Esophagus muscularis mucosa (tissue), 4 donors: ENCODE measurements around the gene IQCM.

ENCODE experiments used
- EP300 ChIP-seq: sonication (generic); formaldehyde crosslinking; IDR thresholded peaks from one replicate; pipeline ENCODE4 v1.6.1; 2017; ENCODE audit warnings: antibody characterized with exemption
- POLR2A ChIP-seq: fragments of 450-650 bp; IDR thresholded peaks from one replicate; pipeline ENCODE4 v1.6.1; 2017; ENCODE audit warnings: antibody characterized with exemption, moderate library complexity, mild to moderate bottlenecking, low read depth
- POLR2AphosphoS5 ChIP-seq, 2 donors: sonication (generic); formaldehyde crosslinking; IDR thresholded peaks; one replicate each; pipeline ENCODE4 v1.6.1; 2017; ENCODE audit warnings: antibody characterized with exemption in 2 of 2
- TF ChIP-seq, protein P1 (sequence below), 3 experiments: fragments of 200-600 bp in 2 of 3; fragments of 450-650 bp in 1 of 3; sonication (generic) in 2 of 3; IDR thresholded peaks; one replicate each; pipeline ENCODE4 v1.5.1; 2017 to 2019; ENCODE audit warnings: antibody characterized with exemption in 3 of 3, mild to moderate bottlenecking in 2 of 3, moderate library complexity in 1 of 3

DNA sequence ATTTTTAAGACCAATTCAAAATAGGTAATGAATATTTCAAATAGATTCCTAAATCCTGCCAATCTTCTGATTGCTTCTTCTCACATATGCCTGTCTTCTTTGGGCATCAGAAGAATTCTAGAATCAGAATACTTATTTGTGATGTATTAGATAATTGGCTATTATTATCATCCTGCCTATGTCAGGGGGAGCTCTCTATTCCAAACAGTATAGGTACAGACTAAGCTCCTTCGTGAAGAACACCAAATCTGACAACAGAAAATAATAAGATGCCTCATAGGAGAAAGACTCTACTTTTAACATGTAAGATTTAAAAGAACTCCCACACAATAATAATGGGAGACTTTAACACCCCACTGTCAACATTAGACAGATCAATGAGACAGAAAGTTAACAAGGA lies at the start of gene IQCM:
- TF ChIP-seq, protein P1, sequence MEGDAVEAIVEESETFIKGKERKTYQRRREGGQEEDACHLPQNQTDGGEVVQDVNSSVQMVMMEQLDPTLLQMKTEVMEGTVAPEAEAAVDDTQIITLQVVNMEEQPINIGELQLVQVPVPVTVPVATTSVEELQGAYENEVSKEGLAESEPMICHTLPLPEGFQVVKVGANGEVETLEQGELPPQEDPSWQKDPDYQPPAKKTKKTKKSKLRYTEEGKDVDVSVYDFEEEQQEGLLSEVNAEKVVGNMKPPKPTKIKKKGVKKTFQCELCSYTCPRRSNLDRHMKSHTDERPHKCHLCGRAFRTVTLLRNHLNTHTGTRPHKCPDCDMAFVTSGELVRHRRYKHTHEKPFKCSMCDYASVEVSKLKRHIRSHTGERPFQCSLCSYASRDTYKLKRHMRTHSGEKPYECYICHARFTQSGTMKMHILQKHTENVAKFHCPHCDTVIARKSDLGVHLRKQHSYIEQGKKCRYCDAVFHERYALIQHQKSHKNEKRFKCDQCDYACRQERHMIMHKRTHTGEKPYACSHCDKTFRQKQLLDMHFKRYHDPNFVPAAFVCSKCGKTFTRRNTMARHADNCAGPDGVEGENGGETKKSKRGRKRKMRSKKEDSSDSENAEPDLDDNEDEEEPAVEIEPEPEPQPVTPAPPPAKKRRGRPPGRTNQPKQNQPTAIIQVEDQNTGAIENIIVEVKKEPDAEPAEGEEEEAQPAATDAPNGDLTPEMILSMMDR (IDR thresholded peaks at IDR 0.05) = no peak
- TF ChIP-seq POLR2A = no peak
- TF ChIP-seq POLR2AphosphoS5 (IDR thresholded peaks at IDR 0.05) = no peak
- no peak for TF ChIP-seq EP300
